ENCODE measurements around the gene CELF5. TPM values are rescaled to one million over a fixed set of nuclear protein-coding genes. Genes with fewer than 3 reads are reported as not detected.

Gene CELF5
- total RNA-seq, 1 experiment from 2014 or later = 0.48 TPM

GRCh38 chr19:3229888-3230496, 5.5 kb downstream of the CELF5 start:
- no peaks in the 10 kb centered on the region for H3F3A ChIP-seq (ENCODE audit: insufficient read depth, low read depth)
- no peak for DNase-seq
- intact Hi-C loops (cut with micrococcal nuclease; ENCODE audit: unreplicated experiment) = no loop called here
- H2AFZ ChIP-seq = no peak overlapping the region
- H3K4me3 ChIP-seq = no peak overlapping the region
- 0 out of 2 replicates have a peak, but pooled peaks cover 8% of the 10 kb centered on the region for H3K27me3 ChIP-seq (ENCODE audit: insufficient read depth, low read depth)
- CTCF ChIA-PET = no interaction called here
- no TSS peak for BruUV-seq (replicated peaks)
- no peaks in the 10 kb centered on the region for H3K9me3 ChIP-seq (ENCODE audit: insufficient read depth, low read depth)
- H3K36me3 ChIP-seq (ENCODE audit: low read depth) = no peaks in the 10 kb centered on the region
- H3K27ac ChIP-seq = no peak overlapping the region
- no peaks in the 10 kb centered on the region for H4K20me1 ChIP-seq (ENCODE audit: insufficient read depth)
- no peaks in the 10 kb centered on the region for H3K79me2 ChIP-seq (ENCODE audit: low read depth)
- no peaks in the 10 kb centered on the region for H3K9me2 ChIP-seq (ENCODE audit: insufficient read depth)
- TF ChIP-seq, protein P1, sequence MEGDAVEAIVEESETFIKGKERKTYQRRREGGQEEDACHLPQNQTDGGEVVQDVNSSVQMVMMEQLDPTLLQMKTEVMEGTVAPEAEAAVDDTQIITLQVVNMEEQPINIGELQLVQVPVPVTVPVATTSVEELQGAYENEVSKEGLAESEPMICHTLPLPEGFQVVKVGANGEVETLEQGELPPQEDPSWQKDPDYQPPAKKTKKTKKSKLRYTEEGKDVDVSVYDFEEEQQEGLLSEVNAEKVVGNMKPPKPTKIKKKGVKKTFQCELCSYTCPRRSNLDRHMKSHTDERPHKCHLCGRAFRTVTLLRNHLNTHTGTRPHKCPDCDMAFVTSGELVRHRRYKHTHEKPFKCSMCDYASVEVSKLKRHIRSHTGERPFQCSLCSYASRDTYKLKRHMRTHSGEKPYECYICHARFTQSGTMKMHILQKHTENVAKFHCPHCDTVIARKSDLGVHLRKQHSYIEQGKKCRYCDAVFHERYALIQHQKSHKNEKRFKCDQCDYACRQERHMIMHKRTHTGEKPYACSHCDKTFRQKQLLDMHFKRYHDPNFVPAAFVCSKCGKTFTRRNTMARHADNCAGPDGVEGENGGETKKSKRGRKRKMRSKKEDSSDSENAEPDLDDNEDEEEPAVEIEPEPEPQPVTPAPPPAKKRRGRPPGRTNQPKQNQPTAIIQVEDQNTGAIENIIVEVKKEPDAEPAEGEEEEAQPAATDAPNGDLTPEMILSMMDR (conservative IDR thresholded peaks at IDR 0.05) = no peak
- no peak for TF ChIP-seq EZH2 (IDR thresholded peaks at IDR 0.05; ENCODE audit: low read depth)
- no peaks in the 10 kb centered on the region for H3K4me1 ChIP-seq (replicated peaks; ENCODE audit: insufficient read depth)
- no peak overlapping the region for H3K4me2 ChIP-seq
- POLR2A ChIA-PET (ENCODE audit: unreplicated experiment) = no interaction called here

- Histone ChIP-seq H3K4me2 (no peak overlapping the region), H4K20me1 (ENCODE audit: insufficient read depth) (no peaks in the 10 kb centered on the region), H3F3A (ENCODE audit: insufficient read depth, low read depth) (no peaks in the 10 kb centered on the region), H3K4me3 (no peak overlapping the region), H3K36me3 (ENCODE audit: low read depth) (no peaks in the 10 kb centered on the region), H3K79me2 (ENCODE audit: low read depth) (no peaks in the 10 kb centered on the region), H3K9me2 (ENCODE audit: insufficient read depth) (no peaks in the 10 kb centered on the region), H3K27me3 (ENCODE audit: insufficient read depth, low read depth) (0 out of 2 replicates have a peak, but pooled peaks cover 4% of the 10 kb centered on the region), H2AFZ (no peak overlapping the region), H3K27ac (no peak overlapping the region), H3K4me1 (replicated peaks; ENCODE audit: insufficient read depth) (no peaks in the 10 kb centered on the region), H3K9me3 (ENCODE audit: insufficient read depth, low read depth) (no peaks in the 10 kb centered on the region)
- DNase-seq = no peak
- BruUV-seq (replicated peaks) = no TSS peak
- CTCF ChIA-PET = no interaction called here
- intact Hi-C loops (cut with micrococcal nuclease; ENCODE audit: unreplicated experiment) = no loop called here
- POLR2A ChIA-PET (ENCODE audit: unreplicated experiment) = no interaction called here
- TF ChIP-seq, protein P1 (conservative IDR thresholded peaks at IDR 0.05) = no peak
- TF ChIP-seq EZH2 (IDR thresholded peaks at IDR 0.05; ENCODE audit: low read depth) = no peak
Observed at GRCh38 chr19:3231288-3231687, 6.8 kb downstream of the CELF5 start.

GRCh38 chr19:3233116-3233515, 8.7 kb downstream of the CELF5 start:
- Histone ChIP-seq H3K27ac (no peak overlapping the region), H3K4me1 (replicated peaks; ENCODE audit: insufficient read depth) (no peaks in the 10 kb centered on the region), H3K79me2 (ENCODE audit: low read depth) (no peaks in the 10 kb centered on the region), H3K4me2 (no peak overlapping the region), H3K27me3 (ENCODE audit: insufficient read depth, low read depth) (no peaks in the 10 kb centered on the region), H4K20me1 (ENCODE audit: insufficient read depth) (no peaks in the 10 kb centered on the region), H3K9me2 (ENCODE audit: insufficient read depth) (no peaks in the 10 kb centered on the region), H3K9me3 (ENCODE audit: insufficient read depth, low read depth) (no peaks in the 10 kb centered on the region), H3F3A (ENCODE audit: insufficient read depth, low read depth) (no peaks in the 10 kb centered on the region), H3K36me3 (ENCODE audit: low read depth) (no peaks in the 10 kb centered on the region), H3K4me3 (no peak overlapping the region), H2AFZ (no peak overlapping the region)
- no peak for DNase-seq
- POLR2A ChIA-PET (ENCODE audit: unreplicated experiment) = no interaction called here
- BruUV-seq (replicated peaks) = no TSS peak
- intact Hi-C loops (cut with micrococcal nuclease; ENCODE audit: unreplicated experiment) = no loop called here
- TF ChIP-seq, protein P1 (conservative IDR thresholded peaks at IDR 0.05) = no peak
- no peak for TF ChIP-seq EZH2 (IDR thresholded peaks at IDR 0.05; ENCODE audit: low read depth)
- CTCF ChIA-PET = no interaction called here

Measured in PC-9 (cell line).